SK-MEL-5 (cell line): ENCODE results near the gene TTC13. TPM values are rescaled to one million over a fixed set of nuclear protein-coding genes. Genes with fewer than 3 reads are reported as not detected.

Experiments used
- DNase-seq: peaks from one replicate; pipeline ENCODE4 v3.0.0-alpha.2; 2016; ENCODE audit warnings: low read depth, low spot score
- in situ Hi-C: cut with HindIII; loops from 2 replicates; pipeline ENCODE4 v1.10.0; 2016; ENCODE audit warnings: low sequenced_read_pairs, high pct_unique_total_duplicates, low pct_unique_long_range_greater_than_20kb
- total RNA-seq: library from RNA; depleted of rRNA; stranded (reverse); fragments of >200 nt; shearing (Covaris generic); gene quantifications from 2 replicates; pipeline ENCODE4 v1.2.3, GENCODE V29; 2014

The TTC13 gene
- total RNA-seq, 1 experiment from 2014 or later = 7.8 TPM

DNA sequence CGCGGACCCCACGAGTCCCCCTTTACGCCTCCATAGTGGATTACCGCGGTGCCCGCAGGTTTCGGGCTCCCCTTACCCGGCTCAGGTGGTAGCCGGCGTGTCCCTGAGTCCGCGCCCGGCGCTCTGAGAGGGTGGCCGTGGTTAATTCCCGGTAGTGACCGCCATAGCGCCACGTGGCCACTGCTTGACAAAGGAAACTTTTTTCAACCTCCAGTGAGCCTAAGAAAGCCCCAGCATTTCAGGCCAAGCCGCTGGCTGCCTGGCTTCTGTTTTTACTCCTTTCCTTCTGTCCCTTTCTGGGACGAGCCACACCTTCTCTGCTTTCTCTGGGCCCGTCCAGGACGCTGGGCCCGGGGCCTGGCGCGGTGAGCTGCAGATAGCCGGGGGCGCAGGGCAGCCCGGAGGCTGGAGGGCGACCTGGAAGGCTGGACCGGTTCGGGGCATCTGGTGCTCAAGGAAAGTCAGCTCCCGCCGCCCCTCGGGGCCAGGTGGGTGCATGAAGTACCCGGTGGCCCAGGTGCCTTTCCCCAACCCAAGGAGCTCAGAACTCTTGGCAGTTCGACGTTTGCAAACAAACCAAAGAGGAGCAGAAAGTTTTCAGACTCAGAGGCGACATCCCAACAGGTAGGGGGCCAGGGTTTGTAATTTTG lies 109.8 kb downstream of the TTC13 start:
- peak; percentile 50 for DNase-seq
- in situ Hi-C loops = no loop called here

DNA sequence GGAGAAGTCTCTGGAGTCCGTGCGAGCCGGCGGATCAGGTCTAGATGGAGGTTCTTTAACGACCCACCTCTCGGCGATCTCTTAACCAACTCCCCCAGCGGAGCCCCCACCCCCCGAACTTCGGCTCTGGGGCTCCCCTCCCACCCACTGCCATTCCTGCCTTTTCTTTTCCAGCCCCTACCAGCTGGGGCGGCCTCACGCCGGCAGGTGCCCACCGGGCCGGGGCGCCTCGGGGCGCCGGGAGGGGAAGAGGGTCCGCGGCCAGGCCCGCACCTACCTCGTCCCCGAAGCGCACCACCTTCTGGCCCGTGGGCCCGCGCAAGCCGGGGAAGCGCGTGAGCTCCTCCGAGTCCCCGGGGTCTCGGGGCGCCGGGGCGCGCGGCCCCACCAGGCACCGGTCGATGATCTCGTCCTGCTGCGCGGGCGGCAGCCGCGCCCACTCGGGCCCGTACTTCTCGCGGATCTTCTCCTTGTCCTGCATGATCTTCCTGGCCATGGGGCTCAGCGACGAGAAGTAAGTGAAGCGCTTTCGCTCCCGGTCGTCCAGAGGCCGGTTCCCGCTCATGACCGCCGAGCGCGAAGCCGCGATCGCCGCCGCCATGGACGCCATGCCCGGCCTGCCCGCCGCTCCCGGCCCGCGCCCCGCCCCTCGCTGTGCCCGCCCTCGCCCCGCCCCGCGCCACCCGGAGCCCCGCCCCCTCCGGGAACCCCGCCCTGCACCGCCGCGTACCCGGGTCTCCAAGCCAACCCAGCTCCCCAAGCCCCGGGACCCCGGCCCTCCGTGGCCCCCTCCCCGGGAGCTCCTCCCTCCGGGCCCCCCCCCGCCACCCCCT lies 110.5 kb downstream of the TTC13 start, which contains the start of gene C1orf198:
Gene C1orf198, minus strand, starts transcription at position 619 of the 833 bp plus-strand sequence. Its CDS starts 9 bp downstream, at position 610.
- in situ Hi-C loops = no loop called here
- DNase-seq = peak; percentile 51

DNA sequence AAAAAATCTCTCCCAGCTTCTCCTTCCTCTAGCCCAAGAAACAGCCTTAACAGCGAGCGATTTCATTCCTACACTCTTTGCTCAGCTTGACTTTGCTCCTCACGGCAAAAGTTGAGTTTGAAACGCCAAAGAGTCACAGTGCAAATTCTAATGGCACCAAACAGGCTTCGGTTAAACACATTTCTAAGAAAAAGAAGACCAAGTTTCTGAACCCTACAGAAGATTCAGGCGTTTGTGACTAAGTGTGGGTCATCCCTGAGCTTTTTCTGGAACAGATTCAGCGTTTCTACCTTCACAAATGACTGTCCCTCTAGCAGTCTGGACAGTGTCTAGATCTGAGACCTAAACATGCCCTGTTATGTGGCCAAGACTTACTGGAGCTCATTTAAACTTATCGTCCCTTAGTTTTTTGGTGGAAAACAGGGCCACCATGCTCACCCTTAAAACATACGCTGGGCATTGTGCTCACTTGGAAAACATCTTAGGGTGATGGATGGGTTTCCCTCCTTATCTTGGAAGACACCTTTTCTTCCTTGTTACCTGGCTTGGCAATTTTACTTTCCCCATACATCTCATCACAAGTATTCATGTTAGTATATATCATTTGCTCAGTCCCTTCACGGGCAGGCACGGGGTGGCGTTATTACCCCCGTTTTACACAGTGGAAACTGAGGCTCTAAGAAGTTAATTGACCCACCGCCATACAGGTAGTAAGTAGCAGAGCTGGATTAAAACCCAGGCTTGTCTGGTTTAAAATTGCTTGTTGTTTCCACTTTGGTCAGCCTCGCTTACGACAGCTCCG lies 111.4 kb downstream of the TTC13 start:
- DNase-seq = no peak
- in situ Hi-C loops = no loop called here

DNA sequence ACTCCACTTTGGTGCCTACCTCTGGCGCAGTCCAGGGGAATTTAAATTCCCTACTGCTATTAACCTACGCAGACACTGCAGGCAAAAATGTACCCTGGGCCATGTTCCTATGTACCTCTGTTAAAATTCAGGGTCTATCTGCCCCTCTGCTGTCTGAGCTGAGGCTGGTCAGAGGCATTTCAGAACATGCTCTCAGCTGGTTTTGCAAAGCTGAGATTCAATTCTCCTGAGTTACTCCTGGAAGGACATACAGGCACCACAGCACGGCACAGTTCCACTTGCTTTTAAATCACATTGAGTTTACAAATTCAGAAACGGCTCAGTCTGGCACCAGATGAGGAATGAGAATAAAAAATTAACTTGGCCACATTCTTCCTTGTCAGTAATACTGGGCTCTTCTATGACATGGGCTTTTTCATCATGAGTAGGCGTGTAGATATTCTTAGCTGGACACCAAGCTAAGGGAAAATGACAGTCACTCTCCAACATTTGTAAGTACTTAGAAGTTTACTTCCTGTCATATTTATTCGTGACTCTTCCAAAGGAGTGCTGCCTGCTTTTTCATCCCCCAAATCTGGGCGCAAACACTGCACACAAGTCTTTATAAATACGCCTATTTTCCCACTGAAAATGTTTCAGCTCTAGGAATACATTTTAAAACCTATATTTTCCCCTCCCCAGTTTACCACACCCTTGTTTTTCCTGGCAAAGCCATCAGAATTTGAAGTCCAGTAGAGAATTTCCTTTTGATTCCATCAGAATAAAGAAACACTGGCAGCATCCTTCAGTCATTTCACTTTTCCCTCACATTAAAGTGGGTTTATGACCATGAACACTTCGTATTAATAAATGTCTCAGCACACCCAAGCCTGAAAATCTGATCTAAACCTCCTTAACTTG lies 112.2 kb downstream of the TTC13 start:
- no peak for DNase-seq
- in situ Hi-C loops = no loop called here

DNA sequence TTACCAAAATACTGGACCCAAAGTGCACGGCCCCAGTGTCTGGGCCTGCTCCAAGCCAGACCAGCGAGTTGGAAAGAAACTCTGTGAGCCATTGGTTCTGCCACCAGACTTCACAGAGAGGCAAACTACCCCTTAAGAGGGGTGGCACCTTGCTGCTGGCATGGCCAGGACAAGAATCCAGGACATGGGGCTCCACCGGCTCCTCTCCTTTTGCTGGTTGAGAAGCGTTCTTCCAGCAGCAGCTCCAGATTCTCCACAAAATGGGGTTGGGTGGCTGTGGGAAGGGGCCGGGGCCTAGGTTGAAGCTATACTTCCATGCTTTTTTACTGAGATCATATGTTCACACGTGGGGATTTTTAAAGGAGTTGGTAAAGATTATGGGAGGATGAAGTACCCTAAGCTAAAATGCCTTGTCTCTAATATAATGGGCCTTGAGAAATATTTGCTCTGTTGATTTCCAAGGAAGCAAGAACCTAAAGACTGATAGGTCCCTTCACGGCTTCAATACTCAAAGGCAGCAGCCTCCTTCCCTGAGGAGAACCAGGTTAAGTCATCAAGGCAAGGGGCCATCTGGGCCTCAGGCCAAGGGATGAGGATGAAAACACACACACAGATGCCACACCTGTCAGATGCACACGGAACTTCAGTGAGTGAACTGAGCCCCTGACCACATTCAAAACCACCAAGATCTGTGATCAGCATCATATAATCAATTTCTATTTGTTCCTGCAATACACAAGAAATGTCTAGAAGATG lies 113.4 kb downstream of the TTC13 start:
- in situ Hi-C loops = no loop called here
- DNase-seq = no peak

DNA sequence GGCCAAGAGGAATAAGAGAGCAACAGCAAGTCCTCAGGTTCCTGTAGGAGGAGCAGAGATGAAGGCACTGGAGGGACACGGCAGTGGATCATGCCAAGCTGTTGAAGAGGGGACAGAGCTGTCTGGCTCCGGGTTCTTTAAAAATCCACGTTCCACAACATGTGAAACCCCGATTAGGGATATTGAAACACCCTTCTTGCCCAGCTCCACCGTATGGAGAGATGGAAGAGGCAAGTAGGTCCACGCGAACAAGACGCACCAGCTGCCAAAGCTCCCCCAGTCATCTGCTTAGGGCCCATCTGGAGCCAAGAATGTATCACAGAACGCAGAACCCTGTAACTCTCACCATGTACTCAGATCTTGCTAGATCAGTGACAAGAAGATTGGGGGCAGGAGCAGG lies 114.2 kb downstream of the TTC13 start:
- in situ Hi-C loops = no loop called here
- no peak for DNase-seq

DNA sequence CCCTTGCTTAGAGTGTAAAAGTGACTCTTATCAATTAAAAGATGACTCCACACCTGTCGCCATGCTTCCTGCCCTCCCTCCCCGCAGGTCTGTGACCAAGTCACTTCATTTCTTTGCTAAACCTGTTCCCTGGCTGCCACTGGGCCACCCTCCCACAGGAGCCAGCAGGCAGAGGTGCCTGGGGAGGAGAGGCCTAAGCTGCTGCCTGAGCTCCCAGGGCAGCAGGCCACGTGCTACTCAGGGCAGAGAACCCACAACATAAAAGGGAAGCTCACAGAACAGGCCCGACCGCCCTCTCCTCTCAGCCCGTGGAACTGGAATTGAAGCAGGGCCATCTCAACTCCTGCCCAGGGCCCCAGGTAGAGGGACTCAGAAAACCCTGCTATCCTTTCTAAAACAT lies 115.2 kb downstream of the TTC13 start:
- in situ Hi-C loops = no loop called here
- DNase-seq = no peak

DNA sequence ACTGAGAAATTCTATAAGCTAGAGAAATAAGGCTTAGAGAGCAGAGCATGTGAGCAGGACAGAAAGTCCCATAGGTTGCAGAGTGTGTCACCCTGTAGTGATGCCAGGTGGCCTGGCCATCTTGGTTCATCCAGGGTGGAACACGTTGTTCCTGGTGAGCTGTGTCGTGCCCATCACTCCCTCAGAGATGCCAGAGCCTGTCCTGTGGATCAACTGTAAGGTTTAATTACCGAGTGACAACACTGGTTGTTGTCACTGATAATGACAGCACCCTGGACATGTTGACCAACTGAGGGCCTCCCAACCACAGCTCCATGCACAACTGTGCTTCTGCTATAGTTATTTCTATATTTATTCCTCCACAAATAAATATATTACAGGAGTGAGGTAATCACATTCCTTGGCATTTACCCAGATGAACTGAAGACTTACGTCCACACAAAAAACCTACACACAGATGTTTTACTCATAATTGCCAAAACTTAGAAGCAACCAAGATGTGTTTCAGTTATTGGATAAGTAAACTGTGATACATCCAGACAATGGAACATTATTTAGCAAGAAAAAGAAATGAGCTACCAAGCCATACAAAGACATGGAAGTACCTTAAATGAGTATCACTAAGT lies 116.6 kb downstream of the TTC13 start:
- in situ Hi-C loops = no loop called here
- DNase-seq = no peak

DNA sequence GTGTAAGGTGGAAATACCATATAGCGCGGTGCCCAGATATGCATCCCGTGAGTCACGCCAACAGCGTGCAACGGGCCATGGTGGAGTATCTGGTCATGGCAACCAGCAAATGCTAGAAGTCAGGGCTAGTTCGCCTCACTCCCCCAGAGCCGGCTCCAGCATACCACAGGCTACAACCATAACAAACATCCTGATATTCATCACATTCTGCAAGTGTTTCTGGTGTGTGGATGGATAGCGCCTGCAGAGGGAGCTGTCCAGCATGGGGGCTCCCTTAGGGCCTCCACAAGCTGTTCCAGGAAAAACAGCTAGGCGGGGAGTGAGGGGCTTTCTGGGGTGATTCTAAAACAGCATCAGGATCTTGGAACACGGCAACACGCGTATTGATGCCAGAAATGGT lies 117.2 kb downstream of the TTC13 start:
- in situ Hi-C loops = no loop called here
- peak; percentile 26 for DNase-seq

DNA sequence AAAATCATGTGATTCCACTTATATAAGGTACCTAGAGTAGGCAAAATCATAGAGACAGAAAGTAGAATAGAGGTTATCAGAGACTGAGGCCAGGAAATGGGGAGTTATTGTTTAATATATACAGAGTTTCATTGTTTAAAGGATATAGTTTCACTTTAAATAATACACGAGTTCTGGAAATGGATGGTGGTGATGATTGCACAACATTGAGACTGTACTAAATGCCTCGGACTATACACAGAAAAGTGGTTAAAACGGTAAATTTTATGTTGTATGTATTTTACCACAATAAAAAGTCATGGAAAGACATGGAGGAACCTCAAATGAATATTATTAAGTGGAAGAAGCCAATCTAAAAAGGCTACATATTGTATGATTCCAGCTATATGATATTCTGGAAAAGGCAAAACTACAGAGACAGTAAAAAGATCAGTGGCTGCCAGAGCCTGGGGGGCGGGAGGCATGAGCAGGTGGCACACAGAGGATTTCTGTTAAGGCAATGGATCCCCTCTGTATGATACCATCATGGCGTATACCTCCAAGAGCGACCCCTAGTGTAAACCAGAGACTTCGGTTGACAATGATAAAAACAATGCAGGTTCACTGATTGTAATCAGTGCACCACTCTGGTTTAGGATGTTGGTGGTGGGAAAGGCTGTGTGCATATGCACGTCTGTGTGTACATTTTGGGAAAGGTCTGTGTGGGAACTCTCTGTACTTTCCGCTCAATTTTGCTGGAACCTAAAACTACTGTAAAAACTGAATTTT lies 117.9 kb downstream of the TTC13 start:
- in situ Hi-C loops = no loop called here
- peak; percentile 60 for DNase-seq

DNA sequence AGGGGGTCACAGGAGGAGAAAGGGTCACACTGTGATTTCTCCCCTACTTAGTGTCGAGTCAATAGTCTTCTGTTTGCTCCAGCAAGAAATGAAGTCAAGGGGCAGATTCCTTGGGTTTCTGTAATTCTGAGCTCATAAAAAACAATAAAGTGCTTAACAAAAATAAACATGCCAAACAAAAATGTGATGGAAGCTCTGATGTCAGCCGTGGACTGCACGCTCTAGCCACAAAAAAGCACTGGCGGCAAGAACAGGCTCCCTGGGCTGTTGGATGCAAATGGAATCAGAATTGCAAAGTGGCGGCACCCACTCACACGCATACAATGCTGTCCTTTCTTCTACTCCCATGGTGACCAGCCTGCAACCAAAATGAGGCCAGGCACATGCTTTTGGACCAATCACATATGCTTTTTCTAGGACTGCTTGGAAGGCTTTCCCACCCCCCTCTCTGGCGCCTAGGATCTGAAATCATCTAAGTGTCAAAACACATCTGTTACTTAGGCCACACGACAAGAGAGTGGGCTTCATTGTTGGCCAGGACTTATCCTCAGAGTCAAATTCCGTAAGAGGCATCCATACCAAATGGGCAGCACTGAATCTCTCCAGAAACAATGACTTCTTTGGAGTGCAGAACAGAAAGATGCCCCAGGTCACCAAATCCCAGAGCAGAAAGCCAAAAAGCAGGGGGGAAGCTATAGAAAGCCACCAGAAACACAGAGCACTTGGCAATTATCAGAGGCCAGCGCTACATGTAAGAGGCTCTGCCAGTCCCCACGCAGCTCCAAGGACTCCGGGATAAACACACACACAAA lies 119.5 kb downstream of the TTC13 start:
- in situ Hi-C loops = no loop called here

DNA sequence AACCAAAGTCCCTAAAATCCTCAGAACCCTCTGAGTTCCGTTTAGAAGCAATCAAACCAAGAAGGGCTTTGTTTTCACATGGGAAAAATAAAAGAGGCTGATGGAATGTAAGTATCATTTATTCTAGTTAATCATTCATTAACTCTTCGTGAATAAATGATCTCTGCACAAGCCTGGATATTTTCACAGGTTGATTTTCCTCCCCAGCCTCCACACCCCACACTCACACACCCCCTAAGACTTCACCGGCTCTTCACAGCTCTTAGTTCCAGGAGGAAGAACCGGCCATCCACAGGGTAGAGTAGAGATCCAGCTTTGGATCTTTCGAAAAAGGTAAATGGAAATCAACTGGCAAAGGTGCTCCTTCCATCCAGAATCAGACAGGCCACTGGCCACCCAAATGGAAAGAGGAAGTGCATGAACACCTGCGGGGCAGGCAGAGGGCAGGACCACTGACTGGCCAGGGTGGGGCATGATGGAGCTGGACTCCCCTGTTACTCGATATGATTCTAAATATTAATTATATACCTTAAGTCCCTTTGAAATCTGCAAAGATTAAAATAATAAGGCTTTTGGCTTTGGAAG lies 120.3 kb downstream of the TTC13 start:
- in situ Hi-C loops = no loop called here

More for the DNA sequence above, 119.5 kb downstream of the TTC13 start:
- peak; percentile 96 for DNase-seq

DNA sequence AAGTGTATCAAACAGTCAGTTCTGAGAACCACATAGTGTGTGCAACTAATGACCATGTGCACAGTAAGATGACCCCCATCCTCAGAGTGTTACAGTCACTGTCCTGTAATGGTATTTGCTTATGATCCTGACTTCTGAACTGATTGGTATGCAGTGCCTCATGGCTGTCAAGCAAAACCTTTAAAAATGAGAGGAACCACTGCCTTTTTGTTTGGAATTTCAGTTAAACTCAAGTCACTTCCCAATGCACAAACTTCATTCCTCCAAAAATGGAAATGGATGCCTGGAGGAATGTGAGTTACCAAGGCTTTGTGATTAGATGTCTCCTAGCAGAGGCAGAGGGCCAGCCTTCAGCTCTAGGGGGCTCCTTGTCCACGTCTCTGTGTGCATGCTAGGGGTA lies 120.8 kb downstream of the TTC13 start:
- DNase-seq = no peak
- in situ Hi-C loops = no loop called here

More for the DNA sequence above, 120.3 kb downstream of the TTC13 start:
- DNase-seq = no peak

DNA sequence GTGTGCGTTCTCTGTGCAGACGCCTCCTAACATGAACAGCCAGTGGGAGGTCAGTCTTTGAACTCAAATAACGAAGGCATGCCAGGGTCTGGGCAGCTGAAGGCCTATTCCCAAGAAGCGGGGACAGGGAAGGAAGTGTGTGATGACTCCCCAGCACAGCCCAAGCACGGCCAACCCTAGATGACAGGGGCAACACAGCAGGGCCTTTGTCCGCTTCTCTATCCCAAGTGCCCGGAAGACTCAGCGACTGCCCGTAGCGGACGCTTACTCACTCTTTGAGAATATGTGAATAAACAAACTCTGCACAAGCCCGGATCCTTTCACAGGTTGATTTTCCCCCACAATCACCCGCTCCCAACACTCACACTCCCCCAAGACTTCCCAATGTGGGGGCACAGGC lies 121.6 kb downstream of the TTC13 start:
- in situ Hi-C loops = no loop called here
- no peak for DNase-seq
